Mesenteric fat pad (tissue), 1 donor: ENCODE measurements around the gene TNFRSF8. TPM values are rescaled to one million over a fixed set of nuclear protein-coding genes. Genes with fewer than 3 reads are reported as not detected.
"Not testable (repeated sequence)": the region's sequence is repeated elsewhere in the genome, so short reads cannot be mapped to it uniquely, and the experiment has no call there.

Source experiments
- DNase-seq: peaks from one replicate; pipeline ENCODE4 v3.0.0-alpha.2; 2020; ENCODE audit warnings: low spot score
- long read RNA-seq: library from polyadenylated mRNA; unstranded; transcript quantifications from one replicate; pipeline ENCODE4 v2.0.0, GENCODE V29; 2020
- total RNA-seq: library from RNA; stranded (reverse); fragmentation: NEBNext Ultra II Directional; extraction: Animal tissue kit (Norgen Biotek cat#: 25700); gene quantifications from one replicate; pipeline ENCODE4 v1.2.1, GENCODE V29; 2021
- donor health status: DM: yes; HTN: yes; CAD: no.

The TNFRSF8 gene
- total RNA-seq, result 2.1 TPM
- long read RNA-seq, partial matches to known transcripts, result 3 of 9 reads
- long read RNA-seq, other reads (novel, unspliced or antisense), result 2 of 9 reads

GRCh38 chr1:12063141-12064072 is at the start of gene TNFRSF8:
TNFRSF8 (plus strand) TSS chr1:12063303; CDS start chr1:12063599, 296 bp downstream.
- DNase-seq, result no peak

GRCh38 chr1:12014141-12014991 is 48.7 kb upstream of the TNFRSF8 start:
- no peak for DNase-seq

- DNase-seq, result no peak
Observed at GRCh38 chr1:12015001-12015491, 48.1 kb upstream of the TNFRSF8 start.

- no peak for DNase-seq
Observed at GRCh38 chr1:12015499-12015898, 47.6 kb upstream of the TNFRSF8 start.

DNA sequence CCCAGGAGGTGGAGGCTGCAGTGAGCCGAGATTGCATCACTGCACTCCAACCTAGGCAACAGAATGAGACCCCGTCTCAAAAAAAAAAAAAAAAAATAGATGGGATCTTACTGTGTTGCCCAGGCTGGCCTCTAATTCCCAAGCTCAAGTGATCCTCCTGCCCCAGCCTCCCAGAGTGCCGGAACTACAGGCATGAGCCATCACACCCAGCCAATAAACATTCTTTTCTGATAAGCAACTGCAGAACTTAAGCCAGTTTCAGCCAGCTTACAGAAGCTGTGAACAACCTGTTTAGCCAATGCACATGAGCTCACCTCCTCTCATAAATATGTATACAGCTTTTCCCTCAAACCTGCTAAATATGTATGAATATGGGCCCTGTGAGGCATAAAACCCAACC is 46.9 kb upstream of the TNFRSF8 start:
- no peak for DNase-seq

GRCh38 chr1:12019858-12020509 is 43.1 kb upstream of the TNFRSF8 start:
- no peak for DNase-seq

GRCh38 chr1:12021616-12022015 is 41.5 kb upstream of the TNFRSF8 start:
- no peak for DNase-seq

- no peak for DNase-seq
Observed at GRCh38 chr1:12022036-12022435, 41.1 kb upstream of the TNFRSF8 start.

DNA sequence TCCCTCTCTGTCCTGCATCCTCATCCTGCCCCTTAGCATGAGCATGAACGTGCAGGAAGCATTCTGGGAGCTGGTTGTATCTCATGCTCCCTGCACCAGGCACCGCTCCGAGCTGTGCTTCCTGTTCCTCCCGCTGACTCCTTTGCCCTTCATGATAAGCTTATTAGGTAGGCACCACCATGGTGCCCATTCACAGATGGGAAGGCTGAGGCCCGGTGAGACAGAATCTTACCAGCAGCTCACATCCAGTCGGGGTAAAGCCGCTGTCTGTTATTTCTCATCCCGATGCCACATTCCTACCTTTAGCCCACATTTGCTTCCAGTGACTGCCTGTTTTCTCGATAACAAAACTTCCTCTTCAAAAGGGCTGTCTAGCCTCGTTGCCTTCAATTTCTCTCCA is 36.5 kb upstream of the TNFRSF8 start:
- no peak for DNase-seq

- DNase-seq, result no peak
Observed at GRCh38 chr1:12028248-12028647, 34.9 kb upstream of the TNFRSF8 start.

GRCh38 chr1:12028957-12029511 is 34.1 kb upstream of the TNFRSF8 start:
- DNase-seq, result no peak

DNA sequence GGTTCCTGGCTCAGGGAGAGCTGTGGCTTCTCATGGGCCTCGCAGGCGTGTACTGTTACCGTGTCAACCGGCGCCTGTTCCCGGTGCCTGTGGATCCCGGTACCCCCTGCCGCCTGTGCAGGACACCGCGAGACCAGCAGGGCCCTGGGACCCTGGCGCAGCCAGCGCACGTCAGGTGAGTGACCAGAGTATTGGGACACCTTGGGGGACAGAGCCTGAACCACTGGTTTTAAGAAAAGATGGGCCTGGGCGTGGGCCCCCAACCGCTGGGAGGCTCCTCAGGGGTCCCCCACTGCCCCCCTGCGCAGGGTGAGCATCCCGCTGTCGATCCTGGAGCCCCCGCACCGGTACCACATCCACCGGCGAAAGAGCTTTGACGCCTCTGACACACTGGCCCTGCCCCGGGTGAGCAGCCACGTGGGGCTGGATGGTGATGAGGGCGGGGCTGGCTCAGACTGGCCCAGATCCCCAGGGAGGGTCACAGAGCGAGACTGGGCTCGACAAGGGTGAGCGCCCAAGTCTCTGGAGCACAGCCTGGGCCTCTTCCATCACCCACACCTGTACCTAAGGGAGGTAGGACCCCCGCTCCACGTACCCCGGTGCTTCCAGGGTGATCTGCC is 33.3 kb upstream of the TNFRSF8 start:
- DNase-seq, result no peak

DNA sequence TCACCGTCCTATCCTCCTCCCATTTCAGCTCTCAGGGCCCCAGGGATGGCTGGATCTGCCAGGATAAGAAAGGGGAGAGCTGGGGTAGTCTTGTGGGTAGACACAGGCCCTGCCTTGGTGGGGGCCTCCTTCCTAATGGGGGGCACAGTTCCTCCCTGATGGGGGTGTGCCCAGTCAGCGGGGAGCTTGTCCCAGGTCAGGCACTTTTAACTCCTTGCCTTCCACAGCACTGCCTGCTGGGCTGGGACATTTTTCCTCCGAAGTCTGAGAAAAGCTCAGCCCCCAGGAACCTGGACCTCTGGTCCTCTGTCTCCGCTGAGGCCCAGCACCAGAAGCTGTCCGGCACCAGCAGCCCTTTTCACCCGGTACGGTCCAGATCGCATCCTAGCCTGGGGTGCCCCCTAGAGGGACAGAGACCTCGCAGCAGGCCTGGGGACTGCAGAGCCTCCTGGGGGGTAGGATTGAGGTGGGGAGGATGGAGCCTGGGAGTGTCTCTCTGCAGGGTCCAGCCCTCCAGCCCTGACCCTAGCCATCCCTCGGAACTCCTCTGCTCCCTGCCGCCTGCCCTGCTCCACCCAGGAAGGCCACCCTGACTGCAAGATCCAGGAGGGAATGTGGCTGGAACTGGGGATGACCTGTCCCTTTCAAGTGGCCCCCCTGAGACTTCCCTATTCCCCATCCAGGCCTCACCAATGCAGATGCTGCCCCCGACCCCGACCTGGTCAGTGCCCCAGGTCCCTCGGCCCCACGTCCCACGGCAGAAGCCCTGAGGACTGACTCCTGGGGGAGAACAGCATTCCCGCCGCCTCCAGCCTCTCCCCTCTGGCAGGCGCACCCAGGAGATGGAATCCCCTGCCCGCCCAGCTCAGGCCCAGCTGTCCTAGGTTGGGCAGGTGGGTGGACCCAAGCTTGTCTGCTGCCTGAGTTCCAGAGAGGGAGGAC is 31.8 kb upstream of the TNFRSF8 start:
- DNase-seq, result no peak

GRCh38 chr1:12032161-12032621 is 30.9 kb upstream of the TNFRSF8 start:
- no peak for DNase-seq

DNA sequence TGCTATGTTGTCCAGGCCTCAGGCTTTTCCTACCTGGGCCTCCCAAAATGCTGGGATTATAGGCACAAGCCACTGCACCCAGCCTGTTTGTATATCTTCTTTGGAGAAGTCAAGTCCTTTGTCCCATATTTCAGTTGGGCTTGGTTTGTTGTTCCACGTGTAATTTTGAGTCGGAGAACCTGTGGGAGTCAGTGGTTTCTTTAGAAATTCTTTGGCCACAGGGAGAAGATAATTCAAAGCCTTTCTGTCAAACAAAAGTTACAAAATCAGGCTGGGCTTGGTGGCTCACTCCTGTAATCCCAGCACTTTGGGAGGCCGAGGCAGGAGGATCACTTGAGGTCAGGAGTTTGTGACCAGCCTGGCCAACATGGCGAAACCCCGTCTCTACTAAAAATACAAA is 29.7 kb upstream of the TNFRSF8 start:
- DNase-seq, result not testable (repeated sequence)

DNA sequence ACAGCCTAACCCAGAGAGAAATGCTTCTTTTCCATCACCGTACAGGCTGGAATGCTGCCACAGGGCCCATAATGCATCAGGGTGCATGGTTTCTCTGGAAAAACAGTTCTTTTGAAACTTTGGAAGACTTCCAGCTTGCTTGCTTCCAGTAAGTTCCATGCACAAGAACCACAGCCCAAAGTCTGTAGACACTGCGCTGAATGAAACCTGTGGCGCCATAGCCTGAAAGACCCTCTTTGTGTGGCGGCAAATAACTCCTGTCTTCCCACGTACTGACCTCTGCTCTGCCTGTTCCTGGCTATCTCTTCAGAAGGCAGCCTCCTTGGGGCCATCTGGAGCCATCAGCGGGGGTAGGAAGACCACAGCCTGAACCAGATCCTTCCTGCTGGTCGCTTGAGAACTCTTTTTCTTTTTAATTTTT is 28.7 kb upstream of the TNFRSF8 start:
- no peak for DNase-seq

DNA sequence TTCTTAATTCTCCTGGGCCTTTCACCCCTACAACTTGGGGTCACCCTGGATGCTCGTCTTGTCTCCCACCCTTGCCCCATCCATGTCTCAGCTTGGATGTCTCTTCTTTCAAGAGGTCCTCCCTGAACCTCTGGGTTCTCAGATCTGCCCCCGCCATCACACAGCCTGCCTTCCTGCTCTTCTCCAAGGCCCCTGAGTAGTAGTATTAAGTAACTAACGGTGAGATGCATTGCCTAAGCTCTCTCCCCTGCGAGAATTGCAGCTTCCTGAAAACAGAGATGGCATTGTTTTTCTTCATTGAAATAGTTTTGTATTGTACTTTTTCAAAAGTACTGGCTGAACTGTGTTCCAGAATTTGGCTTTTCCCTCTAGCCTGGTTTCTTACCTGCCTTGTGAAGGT is 27.8 kb upstream of the TNFRSF8 start:
- DNase-seq, result no peak

DNA sequence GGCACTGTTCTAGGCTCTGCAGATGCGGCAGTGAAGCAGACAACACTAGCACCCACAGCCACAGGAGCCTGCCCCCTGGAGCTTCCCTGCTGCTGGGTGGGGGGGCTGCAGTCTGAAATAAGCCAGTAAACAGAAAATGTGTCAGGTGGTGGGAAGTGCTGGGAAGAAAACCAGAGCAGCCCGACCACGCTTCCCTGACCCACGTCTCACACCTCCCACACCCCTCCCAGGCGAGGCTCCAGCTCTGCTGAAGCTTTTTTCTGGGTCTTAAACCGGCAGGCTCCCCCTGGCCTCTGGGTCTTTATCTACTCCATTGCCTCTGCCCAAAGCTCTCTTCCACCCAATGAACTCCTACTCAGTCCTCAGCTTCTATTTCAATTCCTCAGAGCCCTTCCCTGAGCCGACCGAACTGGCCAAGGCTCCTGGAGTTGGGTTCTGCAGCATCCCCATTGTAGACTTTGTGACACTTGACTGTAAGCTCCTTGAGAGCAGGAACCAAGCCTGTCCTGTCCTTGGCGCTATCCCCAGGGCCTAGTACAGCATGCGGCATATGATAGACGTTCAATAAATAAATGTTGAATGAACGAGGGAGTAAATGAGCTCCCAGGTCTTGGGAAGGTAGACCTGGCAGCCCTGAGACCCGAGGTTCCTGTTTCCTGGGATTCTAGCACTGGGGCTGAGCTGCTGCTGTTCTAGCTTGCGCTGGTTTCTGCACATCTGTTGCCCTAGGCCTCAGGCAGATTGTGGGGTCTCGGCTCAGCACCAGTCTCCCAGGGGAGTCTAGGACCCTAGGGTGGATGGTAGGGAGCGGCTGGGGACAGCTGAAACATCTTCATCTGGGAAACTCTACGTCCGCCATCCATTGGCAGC is 25.4 kb upstream of the TNFRSF8 start:
- no peak for DNase-seq
